Vagina (tissue), 2 donors: ENCODE measurements around the gene NDUFS8. TPM values are rescaled to one million over a fixed set of nuclear protein-coding genes. Genes with fewer than 3 reads are reported as not detected.

Experiments
- DNase-seq, 2 donors: peaks; one replicate each; pipeline ENCODE4 v3.0.0-alpha.2; 2017; ENCODE audit errors: extremely low spot score in 2 of 2
- H3K27ac ChIP-seq: fragments of 200-600 bp; sonication (generic); one replicate; pipeline ENCODE4 v1.5.1; 2019
- H3K27me3 ChIP-seq: fragments of 200-600 bp; sonication (generic); one replicate; pipeline ENCODE4 v1.5.1; 2019
- H3K36me3 ChIP-seq, 2 donors: fragments of 200-600 bp; sonication (generic); one replicate each; pipeline ENCODE4 v1.5.1; 2017 to 2019
- H3K4me1 ChIP-seq: fragments of 200-600 bp; sonication (generic); one replicate; pipeline ENCODE4 v1.5.1; 2019
- H3K4me3 ChIP-seq, 2 donors: fragments of 200-600 bp; sonication (generic); 1 replicate in 1 of 2; 2 replicates in 1 of 2; pipeline ENCODE4 v1.5.1; 2016 to 2019
- H3K9me3 ChIP-seq: fragments of 200-600 bp; sonication (generic); one replicate; pipeline ENCODE4 v1.5.1; 2019
- POLR2A ChIP-seq, 2 donors: fragments of 450-650 bp; IDR thresholded peaks; one replicate each; pipeline ENCODE4 v1.6.1; 2017; ENCODE audit warnings: antibody characterized with exemption in 2 of 2, mild to moderate bottlenecking in 2 of 2, moderate library complexity in 2 of 2
- POLR2AphosphoS5 ChIP-seq, 2 donors: sonication (generic); formaldehyde crosslinking; IDR thresholded peaks; one replicate each; pipeline ENCODE4 v1.9.0; 2017; ENCODE audit warnings: antibody characterized with exemption in 2 of 2, mild to moderate bottlenecking in 2 of 2, low read depth in 1 of 2; ENCODE audit not compliant: insufficient read depth in 1 of 2
- intact Hi-C: fragments of 100-400 bp; cut with DNase I; formaldehyde crosslinking; loops from one replicate; pipeline ENCODE4 v1.15.1; 2023
- total RNA-seq: library from RNA; depleted of rRNA; stranded (reverse); fragments of >200 nt; gene quantifications from one replicate; pipeline ENCODE4 v1.2.3, GENCODE V29; 2016
- TF ChIP-seq, protein P1 (sequence below), 3 experiments: fragments of 450-650 bp in 2 of 3; fragments of 200-600 bp in 1 of 3; sonication (generic) in 1 of 3; IDR thresholded peaks; one replicate each; pipeline ENCODE4 v1.5.1; 2017 to 2019; ENCODE audit warnings: antibody characterized with exemption in 3 of 3, mild to moderate bottlenecking in 2 of 3, moderate library complexity in 2 of 3

Gene NDUFS8
- total RNA-seq, 1 donor from 2014 or later, result 118 TPM

DNA sequence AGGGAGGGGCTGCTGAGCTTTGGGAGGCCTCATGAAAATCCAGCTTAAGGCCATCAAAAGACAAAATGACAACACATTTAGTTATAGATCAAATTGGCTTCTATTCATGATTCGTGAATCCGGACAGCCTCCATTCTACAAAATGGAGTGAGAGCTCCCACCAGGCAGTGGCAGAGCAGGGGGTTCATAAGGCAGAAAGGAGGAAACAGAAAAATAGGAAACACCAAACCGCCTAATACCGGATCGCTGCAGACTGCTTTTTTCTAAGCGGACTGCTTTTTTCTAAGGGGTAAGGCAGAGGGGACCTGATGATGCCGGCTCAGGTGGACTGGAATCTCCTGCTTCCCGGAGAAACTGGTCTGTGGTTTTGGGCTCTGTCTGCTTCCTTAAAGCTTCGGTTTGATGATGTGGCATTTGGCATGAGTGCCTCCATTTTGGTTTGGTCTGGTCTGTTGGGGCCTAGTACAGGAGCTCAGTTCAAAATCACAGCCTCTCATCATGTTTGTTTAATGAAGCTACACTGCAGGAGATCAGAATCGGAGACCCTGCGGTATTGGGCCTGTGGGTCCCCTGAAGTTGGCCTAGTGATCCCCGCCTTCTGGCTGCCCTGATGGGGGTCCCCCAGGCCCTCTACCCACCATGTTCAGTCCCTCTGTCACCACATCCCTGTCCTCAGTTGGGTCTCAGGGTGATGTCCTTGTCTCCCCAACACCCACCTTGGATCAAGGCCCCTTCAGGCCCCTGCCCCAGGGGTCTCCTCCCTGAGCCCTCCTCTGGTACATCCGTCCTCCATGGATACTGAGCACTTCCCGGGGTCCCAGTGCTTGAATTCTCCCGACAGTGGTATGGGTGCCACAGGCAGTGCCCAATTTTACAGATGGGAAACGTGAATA, 19.2 kb upstream of the NDUFS8 start:
- intact Hi-C loops, result no loop called here
- H3K4me3 ChIP-seq, result peak overlapping the region; percentile 44 to 47
- peaks cover 76% of the 10 kb centered on the region for H3K4me1 ChIP-seq
- H3K36me3 ChIP-seq, result no peaks in the 10 kb centered on the region
- TF ChIP-seq POLR2A (IDR thresholded peaks at IDR 0.05) (no peak), POLR2AphosphoS5 (IDR thresholded peaks at IDR 0.05; ENCODE audit: insufficient read depth in 1 of 2, low read depth in 1 of 2) (no peak)
- TF ChIP-seq, protein P1, sequence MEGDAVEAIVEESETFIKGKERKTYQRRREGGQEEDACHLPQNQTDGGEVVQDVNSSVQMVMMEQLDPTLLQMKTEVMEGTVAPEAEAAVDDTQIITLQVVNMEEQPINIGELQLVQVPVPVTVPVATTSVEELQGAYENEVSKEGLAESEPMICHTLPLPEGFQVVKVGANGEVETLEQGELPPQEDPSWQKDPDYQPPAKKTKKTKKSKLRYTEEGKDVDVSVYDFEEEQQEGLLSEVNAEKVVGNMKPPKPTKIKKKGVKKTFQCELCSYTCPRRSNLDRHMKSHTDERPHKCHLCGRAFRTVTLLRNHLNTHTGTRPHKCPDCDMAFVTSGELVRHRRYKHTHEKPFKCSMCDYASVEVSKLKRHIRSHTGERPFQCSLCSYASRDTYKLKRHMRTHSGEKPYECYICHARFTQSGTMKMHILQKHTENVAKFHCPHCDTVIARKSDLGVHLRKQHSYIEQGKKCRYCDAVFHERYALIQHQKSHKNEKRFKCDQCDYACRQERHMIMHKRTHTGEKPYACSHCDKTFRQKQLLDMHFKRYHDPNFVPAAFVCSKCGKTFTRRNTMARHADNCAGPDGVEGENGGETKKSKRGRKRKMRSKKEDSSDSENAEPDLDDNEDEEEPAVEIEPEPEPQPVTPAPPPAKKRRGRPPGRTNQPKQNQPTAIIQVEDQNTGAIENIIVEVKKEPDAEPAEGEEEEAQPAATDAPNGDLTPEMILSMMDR (IDR thresholded peaks at IDR 0.05), result no peak
- peak overlapping the region; percentile 85 for H3K27ac ChIP-seq
- H3K9me3 ChIP-seq, result no peaks in the 10 kb centered on the region
- no peaks in the 10 kb centered on the region for H3K27me3 ChIP-seq
- no peak for DNase-seq

DNA sequence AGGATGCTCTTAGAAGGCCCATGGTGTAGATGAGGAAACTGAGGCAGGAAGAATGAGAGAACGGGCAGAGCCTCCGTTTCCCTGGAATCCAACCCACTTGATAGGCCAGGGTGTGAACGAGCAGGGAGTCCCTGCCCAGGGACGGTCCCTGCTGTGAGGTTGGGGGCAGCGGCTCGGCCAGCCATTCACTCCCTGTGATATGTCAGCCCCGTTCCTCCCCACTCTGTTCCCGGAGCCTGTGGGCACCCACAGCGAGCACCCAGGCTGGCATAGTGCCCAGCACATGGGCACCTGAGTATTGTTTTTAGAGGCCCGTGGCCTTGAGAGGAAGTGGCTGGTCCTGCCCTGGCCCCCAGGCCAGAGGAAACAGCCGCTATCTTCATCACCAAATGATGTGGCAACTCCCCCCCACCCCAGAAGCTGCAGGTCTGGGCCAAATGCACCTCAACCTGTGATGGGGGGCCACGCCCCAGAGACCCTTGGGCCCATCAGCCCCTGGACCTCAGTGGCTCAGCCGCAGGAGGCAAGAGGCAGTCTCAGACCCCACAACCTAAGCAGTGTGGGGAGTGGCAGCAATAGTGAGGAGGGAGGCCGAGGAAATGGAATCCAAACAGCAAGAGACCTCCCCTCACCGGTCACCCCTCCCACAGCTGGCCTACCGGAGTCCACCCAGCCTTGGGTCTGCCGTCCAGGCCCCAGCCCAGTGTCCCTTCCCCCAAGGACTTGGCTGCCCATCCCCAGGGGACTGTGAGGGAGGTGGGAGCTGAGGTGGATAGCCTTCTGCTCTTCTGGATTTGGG, 18.2 kb upstream of the NDUFS8 start:
- TF ChIP-seq POLR2AphosphoS5 (IDR thresholded peaks at IDR 0.05; ENCODE audit: insufficient read depth in 1 of 2, low read depth in 1 of 2), result no peak
- no peak for TF ChIP-seq POLR2A (IDR thresholded peaks at IDR 0.05)
- TF ChIP-seq, protein P1 (IDR thresholded peaks at IDR 0.05), result no peak
- H3K4me3 ChIP-seq, result no peak overlapping the region
- DNase-seq, result no peak
- no peaks in the 10 kb centered on the region for H3K36me3 ChIP-seq
- peaks cover 86% of the 10 kb centered on the region for H3K4me1 ChIP-seq
- intact Hi-C loops, result no loop called here
- H3K9me3 ChIP-seq, result no peaks in the 10 kb centered on the region
- no peaks in the 10 kb centered on the region for H3K27me3 ChIP-seq
- peak overlapping the region; percentile 85 for H3K27ac ChIP-seq

GRCh38 chr11:68012843-68013610, 17.5 kb upstream of the NDUFS8 start:
- no peak for DNase-seq
- H3K4me1 ChIP-seq, result peaks cover 85% of the 10 kb centered on the region

GRCh38 chr11:68013611-68014156, 16.8 kb upstream of the NDUFS8 start:
- Histone ChIP-seq H3K4me1 (peaks cover 79% of the 10 kb centered on the region), H3K27me3 (no peaks in the 10 kb centered on the region), H3K9me3 (no peaks in the 10 kb centered on the region), H3K4me3 (no peak overlapping the region), H3K27ac (peak overlapping the region; percentile 85), H3K36me3 (no peaks in the 10 kb centered on the region)
- DNase-seq, result no peak
- TF ChIP-seq POLR2AphosphoS5 (IDR thresholded peaks at IDR 0.05; ENCODE audit: insufficient read depth in 1 of 2, low read depth in 1 of 2), result no peak
- no peak for TF ChIP-seq POLR2A (IDR thresholded peaks at IDR 0.05)
- TF ChIP-seq, protein P1 (IDR thresholded peaks at IDR 0.05), result no peak
- intact Hi-C loops, result no loop called here

More at GRCh38 chr11:68012843-68013610, 17.5 kb upstream of the NDUFS8 start:
- Histone ChIP-seq H3K27ac (peak overlapping the region; percentile 85), H3K9me3 (no peaks in the 10 kb centered on the region), H3K4me3 (no peak overlapping the region), H3K27me3 (no peaks in the 10 kb centered on the region), H3K36me3 (no peaks in the 10 kb centered on the region)
- TF ChIP-seq POLR2A (IDR thresholded peaks at IDR 0.05) (no peak), POLR2AphosphoS5 (IDR thresholded peaks at IDR 0.05; ENCODE audit: insufficient read depth in 1 of 2, low read depth in 1 of 2) (no peak)
- TF ChIP-seq, protein P1 (IDR thresholded peaks at IDR 0.05), result no peak
- intact Hi-C loops, result no loop called here
